Neural cell (in vitro differentiated cells): ENCODE data around the gene FAM234A. TPM values are rescaled to one million over a fixed set of nuclear protein-coding genes. Genes with fewer than 3 reads are reported as not detected.

Experiments used
- H2AFZ ChIP-seq: fragments of 200-600, 300-800 bp; sonication (generic), shearing (Covaris generic); 2 replicates; pipeline ENCODE4 v1.6.0; 2014; ENCODE audit warnings: low read depth, mild to moderate bottlenecking, antibody characterized with exemption, low read length, moderate library complexity
- H3F3A ChIP-seq: fragments of 200-600 bp; shearing (Covaris generic); 2 replicates; pipeline ENCODE4 v1.6.1; 2016; ENCODE audit warnings: mild to moderate bottlenecking, moderate library complexity, mixed read lengths, antibody characterized with exemption, low read length; ENCODE audit not compliant: insufficient read depth, poor library complexity, severe bottlenecking
- H3K27ac ChIP-seq: fragments of 200-600, 300-800 bp; sonication (generic), shearing (Covaris generic); 2 replicates; pipeline ENCODE4 v1.5.1; 2014; ENCODE audit warnings: mild to moderate bottlenecking, low read length, moderate library complexity
- H3K27me3 ChIP-seq: fragments of 300-800, 200-600 bp; sonication (generic), shearing (Covaris generic); 2 replicates; pipeline ENCODE4 v1.6.0; 2014; ENCODE audit warnings: mild to moderate bottlenecking, low read depth, low read length, moderate library complexity; ENCODE audit not compliant: insufficient read depth
- H3K36me3 ChIP-seq: fragments of 300-800, 200-600 bp; sonication (generic), shearing (Covaris generic); 2 replicates; pipeline ENCODE4 v1.5.1; 2014; ENCODE audit warnings: mild to moderate bottlenecking, antibody characterized with exemption, low read length, moderate library complexity; ENCODE audit not compliant: insufficient read depth
- H3K4me2 ChIP-seq: fragments of 300-800, 200-600 bp; sonication (generic), shearing (Covaris generic); 2 replicates; pipeline ENCODE4 v1.6.0; 2014; ENCODE audit warnings: mild to moderate bottlenecking, low read length
- H3K4me3 ChIP-seq: fragments of 300-800, 200-600 bp; sonication (generic), shearing (Covaris generic); 2 replicates; pipeline ENCODE4 v1.5.1; 2014; ENCODE audit warnings: mild to moderate bottlenecking, low read length, moderate library complexity
- H3K79me2 ChIP-seq: fragments of 200-600 bp; shearing (Covaris generic); replicated peaks from 2 replicates; pipeline ENCODE4 v1.6.0; 2014; ENCODE audit warnings: mild to moderate bottlenecking, low read length, moderate library complexity; ENCODE audit not compliant: insufficient read depth
- H3K9ac ChIP-seq: fragments of 300-800, 200-600 bp; sonication (generic), shearing (Covaris generic); 2 replicates; pipeline ENCODE4 v1.6.1; 2016; ENCODE audit warnings: mild to moderate bottlenecking, low read length, mixed read lengths
- H3K9me2 ChIP-seq: fragments of 200-600 bp; shearing (Covaris generic); 2 replicates; pipeline ENCODE4 v1.6.1; 2016; ENCODE audit warnings: mild to moderate bottlenecking, low read length, mixed read lengths; ENCODE audit not compliant: insufficient read depth
- H3K9me3 ChIP-seq: fragments of 200-600, 300-800 bp; sonication (generic), shearing (Covaris generic); 2 replicates; pipeline ENCODE4 v1.6.1; 2016; ENCODE audit warnings: mild to moderate bottlenecking, mixed run types, low read length, moderate library complexity, mixed read lengths
- H4K20me1 ChIP-seq: fragments of 200-600 bp; shearing (Covaris generic); 2 replicates; pipeline ENCODE4 v1.6.1; 2016; ENCODE audit warnings: mild to moderate bottlenecking, mixed run types; ENCODE audit not compliant: insufficient read depth
- EP300 ChIP-seq: fragments of 450-650 bp; conservative IDR thresholded peaks from 2 replicates; pipeline ENCODE4 v1.6.1; 2014; ENCODE audit warnings: antibody characterized with exemption, mild to moderate bottlenecking, moderate library complexity; ENCODE audit not compliant: poor library complexity, severe bottlenecking
- EZH2 ChIP-seq: fragments of 200-600, 300-800 bp; shearing (Covaris generic), sonication (generic); IDR thresholded peaks from 2 replicates; pipeline ENCODE4 v1.6.1; 2014; ENCODE audit warnings: antibody characterized with exemption, low read length, borderline replicate concordance, mild to moderate bottlenecking; ENCODE audit not compliant: insufficient read depth, poor library complexity, severe bottlenecking
- MXI1 ChIP-seq: fragments of 450-650 bp; conservative IDR thresholded peaks from 2 replicates; pipeline ENCODE4 v1.6.1; 2014; ENCODE audit warnings: antibody characterized with exemption, mild to moderate bottlenecking; ENCODE audit not compliant: poor library complexity, severe bottlenecking
- POLR2AphosphoS5 ChIP-seq: IDR thresholded peaks from 2 replicates; pipeline ENCODE4 v1.6.1; 2012
- RAD21 ChIP-seq: fragments of 450-650 bp; conservative IDR thresholded peaks from 2 replicates; pipeline ENCODE4 v1.6.1; 2014; ENCODE audit warnings: antibody characterized with exemption, mild to moderate bottlenecking, moderate library complexity
- SMC3 ChIP-seq: fragments of 450-650 bp; conservative IDR thresholded peaks from 2 replicates; pipeline ENCODE4 v1.6.1; 2014; ENCODE audit warnings: antibody characterized with exemption, mild to moderate bottlenecking, moderate library complexity; ENCODE audit not compliant: poor library complexity
- TAF1 ChIP-seq: IDR thresholded peaks from 2 replicates; pipeline ENCODE4 v1.6.1; 2012; ENCODE audit warnings: low read depth
- polyA plus RNA-seq: library from polyadenylated mRNA; depleted of rRNA; stranded (reverse); fragments of >200 nt; gene quantifications from 2 replicates; pipeline ENCODE4 v1.2.3, GENCODE V29; 2014
- TF ChIP-seq, protein P1 (sequence below): fragments of 450-650 bp; IDR thresholded peaks from 2 replicates; pipeline ENCODE4 v1.5.1; 2014; ENCODE audit warnings: antibody characterized with exemption, mild to moderate bottlenecking, moderate library complexity; ENCODE audit not compliant: poor library complexity, severe bottlenecking
- TF ChIP-seq, protein P2 (sequence below): IDR thresholded peaks from 2 replicates; pipeline ENCODE4 v1.6.1; 2012; ENCODE audit warnings: borderline replicate concordance

The FAM234A gene
- polyA plus RNA-seq, 1 donor from 2014 or later = 29.9 TPM

DNA sequence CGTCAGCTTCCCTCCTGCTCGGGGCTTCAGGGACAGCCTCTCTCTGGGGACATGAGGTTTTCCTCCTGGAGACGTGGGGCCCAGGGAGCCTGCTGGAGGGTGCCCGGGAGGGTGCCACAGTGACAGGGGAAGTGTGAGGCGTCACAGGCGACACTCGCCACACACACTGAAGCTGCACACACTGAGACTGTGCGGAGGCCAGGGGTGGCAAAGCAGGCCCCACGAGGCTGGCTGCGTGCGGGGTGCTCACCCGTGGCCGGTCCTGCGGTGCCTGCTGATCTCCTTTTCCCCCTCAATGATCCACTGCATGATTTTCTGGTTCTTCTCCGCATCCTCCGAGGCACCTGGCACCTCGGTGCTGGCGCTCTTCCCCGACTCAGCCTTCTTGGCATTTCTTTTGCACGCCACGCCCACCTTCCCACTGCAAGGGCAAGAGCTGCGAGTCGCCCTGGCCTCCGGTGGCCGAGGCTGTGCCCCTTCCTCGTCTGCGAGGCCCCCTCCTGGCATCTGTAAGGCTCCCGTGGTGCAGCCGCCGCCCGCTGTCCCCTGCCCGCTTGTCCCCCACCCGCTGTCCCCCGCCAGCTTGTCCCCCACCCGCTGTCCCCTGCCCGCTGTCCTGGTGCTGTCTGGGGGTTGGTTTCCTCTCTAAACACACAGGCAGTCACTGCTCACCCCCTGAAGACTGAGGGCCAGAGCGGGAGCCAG is 62.3 kb downstream of the FAM234A start:
- Histone ChIP-seq H3K27ac (no peak overlapping the region), H3K36me3 (no peaks in the 10 kb centered on the region), H3K9me3 (no peaks in the 10 kb centered on the region), H3K4me3 (no peak overlapping the region), H4K20me1 (no peaks in the 10 kb centered on the region), H3K9me2 (no peaks in the 10 kb centered on the region), H3F3A (no peaks in the 10 kb centered on the region), H3K79me2 (no peaks in the 10 kb centered on the region), H3K4me2 (no peak overlapping the region), H3K9ac (no peak overlapping the region), H2AFZ (no peak overlapping the region), H3K27me3 (no peaks in the 10 kb centered on the region)
- TF ChIP-seq, protein P1, sequence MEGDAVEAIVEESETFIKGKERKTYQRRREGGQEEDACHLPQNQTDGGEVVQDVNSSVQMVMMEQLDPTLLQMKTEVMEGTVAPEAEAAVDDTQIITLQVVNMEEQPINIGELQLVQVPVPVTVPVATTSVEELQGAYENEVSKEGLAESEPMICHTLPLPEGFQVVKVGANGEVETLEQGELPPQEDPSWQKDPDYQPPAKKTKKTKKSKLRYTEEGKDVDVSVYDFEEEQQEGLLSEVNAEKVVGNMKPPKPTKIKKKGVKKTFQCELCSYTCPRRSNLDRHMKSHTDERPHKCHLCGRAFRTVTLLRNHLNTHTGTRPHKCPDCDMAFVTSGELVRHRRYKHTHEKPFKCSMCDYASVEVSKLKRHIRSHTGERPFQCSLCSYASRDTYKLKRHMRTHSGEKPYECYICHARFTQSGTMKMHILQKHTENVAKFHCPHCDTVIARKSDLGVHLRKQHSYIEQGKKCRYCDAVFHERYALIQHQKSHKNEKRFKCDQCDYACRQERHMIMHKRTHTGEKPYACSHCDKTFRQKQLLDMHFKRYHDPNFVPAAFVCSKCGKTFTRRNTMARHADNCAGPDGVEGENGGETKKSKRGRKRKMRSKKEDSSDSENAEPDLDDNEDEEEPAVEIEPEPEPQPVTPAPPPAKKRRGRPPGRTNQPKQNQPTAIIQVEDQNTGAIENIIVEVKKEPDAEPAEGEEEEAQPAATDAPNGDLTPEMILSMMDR = no peak
- TF ChIP-seq SMC3 (no peak), RAD21 (no peak)

DNA sequence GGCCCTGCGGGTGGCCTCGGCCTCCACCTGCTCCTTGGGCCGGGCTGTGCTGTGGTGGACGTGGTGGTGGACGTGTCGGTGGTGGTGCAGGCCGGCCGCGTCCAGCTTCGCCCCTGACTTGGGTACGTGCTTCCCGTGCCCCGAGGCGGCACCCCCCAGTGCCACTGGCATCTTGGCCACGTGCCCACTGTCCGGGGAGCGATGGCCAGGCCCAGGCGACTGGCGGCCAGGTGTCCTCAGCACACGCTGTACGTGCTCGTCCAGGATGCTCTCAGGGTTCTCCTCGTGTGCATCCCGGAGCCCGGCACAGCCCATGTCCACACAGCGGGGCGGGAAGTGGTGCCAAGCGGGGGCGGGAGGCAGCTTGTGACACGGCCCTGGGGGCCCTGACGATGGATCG is 63.2 kb downstream of the FAM234A start:
- Histone ChIP-seq H3K27me3 (no peaks in the 10 kb centered on the region), H3K27ac (no peak overlapping the region), H3K9me2 (no peaks in the 10 kb centered on the region), H3K79me2 (no peaks in the 10 kb centered on the region), H4K20me1 (no peaks in the 10 kb centered on the region), H3K4me2 (no peak overlapping the region), H3K9ac (no peak overlapping the region), H3K36me3 (no peaks in the 10 kb centered on the region), H3K4me3 (no peak overlapping the region), H2AFZ (no peak overlapping the region), H3K9me3 (no peaks in the 10 kb centered on the region), H3F3A (no peaks in the 10 kb centered on the region)
- TF ChIP-seq EP300 = no peak
- TF ChIP-seq, protein P1 = no peak
- TF ChIP-seq, protein P2, sequence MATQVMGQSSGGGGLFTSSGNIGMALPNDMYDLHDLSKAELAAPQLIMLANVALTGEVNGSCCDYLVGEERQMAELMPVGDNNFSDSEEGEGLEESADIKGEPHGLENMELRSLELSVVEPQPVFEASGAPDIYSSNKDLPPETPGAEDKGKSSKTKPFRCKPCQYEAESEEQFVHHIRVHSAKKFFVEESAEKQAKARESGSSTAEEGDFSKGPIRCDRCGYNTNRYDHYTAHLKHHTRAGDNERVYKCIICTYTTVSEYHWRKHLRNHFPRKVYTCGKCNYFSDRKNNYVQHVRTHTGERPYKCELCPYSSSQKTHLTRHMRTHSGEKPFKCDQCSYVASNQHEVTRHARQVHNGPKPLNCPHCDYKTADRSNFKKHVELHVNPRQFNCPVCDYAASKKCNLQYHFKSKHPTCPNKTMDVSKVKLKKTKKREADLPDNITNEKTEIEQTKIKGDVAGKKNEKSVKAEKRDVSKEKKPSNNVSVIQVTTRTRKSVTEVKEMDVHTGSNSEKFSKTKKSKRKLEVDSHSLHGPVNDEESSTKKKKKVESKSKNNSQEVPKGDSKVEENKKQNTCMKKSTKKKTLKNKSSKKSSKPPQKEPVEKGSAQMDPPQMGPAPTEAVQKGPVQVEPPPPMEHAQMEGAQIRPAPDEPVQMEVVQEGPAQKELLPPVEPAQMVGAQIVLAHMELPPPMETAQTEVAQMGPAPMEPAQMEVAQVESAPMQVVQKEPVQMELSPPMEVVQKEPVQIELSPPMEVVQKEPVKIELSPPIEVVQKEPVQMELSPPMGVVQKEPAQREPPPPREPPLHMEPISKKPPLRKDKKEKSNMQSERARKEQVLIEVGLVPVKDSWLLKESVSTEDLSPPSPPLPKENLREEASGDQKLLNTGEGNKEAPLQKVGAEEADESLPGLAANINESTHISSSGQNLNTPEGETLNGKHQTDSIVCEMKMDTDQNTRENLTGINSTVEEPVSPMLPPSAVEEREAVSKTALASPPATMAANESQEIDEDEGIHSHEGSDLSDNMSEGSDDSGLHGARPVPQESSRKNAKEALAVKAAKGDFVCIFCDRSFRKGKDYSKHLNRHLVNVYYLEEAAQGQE = no peak
- TF ChIP-seq MXI1 = no peak
- no peak for TF ChIP-seq SMC3
- TF ChIP-seq EZH2 = no peak
- no peak for TF ChIP-seq TAF1
- no peak for TF ChIP-seq POLR2AphosphoS5
- TF ChIP-seq RAD21 = no peak
